Activated T-helper 1 cell treated with anti-CD3 and anti-CD28 coated beads, Interleukin-12 subunit alpha, Interleukin-12 subunit beta, Interleukin-2, Interleukin-4 antibody, amounts not matched to agents 30 ng/mL and 10 ng/mL and 1 ng/mL, durations not matched to agents 14 hours and 24 hours and 36 hours (primary cell): ENCODE measurements around the gene TRIM40. TPM values are rescaled to one million over a fixed set of nuclear protein-coding genes. Genes with fewer than 3 reads are reported as not detected.
"Not testable (repeated sequence)": the region's sequence is repeated elsewhere in the genome, so short reads cannot be mapped to it uniquely, and the experiment has no call there.

ENCODE experiments used
- DNase-seq: peaks from one replicate; pipeline ENCODE4 v3.0.0; 2021; ENCODE audit warnings: low spot score
- H3K27ac Mint-ChIP-seq: one replicate; pipeline ENCODE4 v1.8.0; 2021; ENCODE audit warnings: mild to moderate bottlenecking, mixed read lengths
- H3K27me3 Mint-ChIP-seq: one replicate; pipeline ENCODE4 v1.8.0; 2022; ENCODE audit warnings: mild to moderate bottlenecking, moderate library complexity, mixed read lengths; ENCODE audit not compliant: insufficient read depth
- H3K36me3 Mint-ChIP-seq: one replicate; pipeline ENCODE4 v1.8.0; 2021; ENCODE audit warnings: low read depth, mixed read lengths
- H3K4me1 Mint-ChIP-seq: one replicate; pipeline ENCODE4 v1.8.0; 2021; ENCODE audit warnings: low read depth, mixed read lengths
- H3K4me3 Mint-ChIP-seq: one replicate; pipeline ENCODE4 v1.8.0; 2021; ENCODE audit warnings: mild to moderate bottlenecking, moderate library complexity, mixed read lengths
- H3K9me3 Mint-ChIP-seq: one replicate; pipeline ENCODE4 v1.8.0; 2021; ENCODE audit warnings: mixed read lengths
- intact Hi-C: fragments of 100-400 bp; cut with micrococcal nuclease; formaldehyde crosslinking; loops from one replicate; pipeline ENCODE4 v1.15.1; 2024
- total RNA-seq: library from RNA; stranded (reverse); gene quantifications from 2 replicates; pipeline ENCODE4 v1.2.3, GENCODE V29; 2022

The TRIM40 gene
- total RNA-seq, 1 donor from 2014 or later, result not detected

GRCh38 chr6:30122515-30122914, 13.4 kb upstream of the TRIM40 start:
- peaks cover 44% of the 10 kb centered on the region for H3K27me3 Mint-ChIP-seq
- H3K4me3 Mint-ChIP-seq, result no peak overlapping the region
- no peaks in the 10 kb centered on the region for H3K9me3 Mint-ChIP-seq
- H3K27ac Mint-ChIP-seq, result no peak overlapping the region
- no peaks in the 10 kb centered on the region for H3K36me3 Mint-ChIP-seq
- intact Hi-C loops, result no loop called here
- H3K4me1 Mint-ChIP-seq, result no peaks in the 10 kb centered on the region
- no peak for DNase-seq

GRCh38 chr6:30127238-30128093, 8.5 kb upstream of the TRIM40 start:
- no peak for DNase-seq
- H3K4me1 Mint-ChIP-seq, result peaks cover 25% of the 10 kb centered on the region
- no peak overlapping the region for H3K4me3 Mint-ChIP-seq
- intact Hi-C loops, result no loop called here
- no peaks in the 10 kb centered on the region for H3K36me3 Mint-ChIP-seq
- H3K27me3 Mint-ChIP-seq, result peaks cover 61% of the 10 kb centered on the region
- H3K27ac Mint-ChIP-seq, result peak overlapping the region; percentile 21
- no peaks in the 10 kb centered on the region for H3K9me3 Mint-ChIP-seq

- no peaks in the 10 kb centered on the region for H3K9me3 Mint-ChIP-seq
- H3K36me3 Mint-ChIP-seq, result no peaks in the 10 kb centered on the region
- H3K4me1 Mint-ChIP-seq, result peaks cover 25% of the 10 kb centered on the region
- H3K27me3 Mint-ChIP-seq, result peaks cover 60% of the 10 kb centered on the region
- intact Hi-C loops, result loop anchor here (2.0 kb wide), 1 partner anchor 63 kb away; the partner anchor contains the start of gene PPP1R11
- H3K4me3 Mint-ChIP-seq, result no peak overlapping the region
- no peak for DNase-seq
- no peak overlapping the region for H3K27ac Mint-ChIP-seq
Measured at GRCh38 chr6:30129265-30130178, 6.4 kb upstream of the TRIM40 start.

GRCh38 chr6:30130179-30130679, 5.7 kb upstream of the TRIM40 start:
- intact Hi-C loops, result loop anchor here (2.0 kb wide), 1 partner anchor 63 kb away; the partner anchor contains the start of gene PPP1R11

GRCh38 chr6:30130887-30131862, 4.8 kb upstream of the TRIM40 start:
- Mint-ChIP-seq H3K27ac (no peak overlapping the region), H3K27me3 (peaks cover 65% of the 10 kb centered on the region), H3K9me3 (no peaks in the 10 kb centered on the region), H3K4me1 (peaks cover 30% of the 10 kb centered on the region), H3K36me3 (no peaks in the 10 kb centered on the region), H3K4me3 (no peak overlapping the region)
- intact Hi-C loops, result loop anchor here (1.0 to 2.0 kb wide), 5 partner anchors 28 to 283 kb away; partner anchors contain the start of gene PPP1R11
- peak; percentile 57 for DNase-seq

More at GRCh38 chr6:30130179-30130679, 5.7 kb upstream of the TRIM40 start:
- no peak overlapping the region for H3K27ac Mint-ChIP-seq
- H3K9me3 Mint-ChIP-seq, result no peaks in the 10 kb centered on the region
- peaks cover 60% of the 10 kb centered on the region for H3K27me3 Mint-ChIP-seq
- peaks cover 25% of the 10 kb centered on the region for H3K4me1 Mint-ChIP-seq
- H3K36me3 Mint-ChIP-seq, result no peaks in the 10 kb centered on the region
- no peak overlapping the region for H3K4me3 Mint-ChIP-seq
- DNase-seq, result no peak

GRCh38 chr6:30131947-30132497, 3.9 kb upstream of the TRIM40 start:
- Mint-ChIP-seq H3K27ac (no peak overlapping the region), H3K9me3 (no peaks in the 10 kb centered on the region), H3K27me3 (peaks cover 65% of the 10 kb centered on the region), H3K4me3 (no peak overlapping the region), H3K36me3 (no peaks in the 10 kb centered on the region), H3K4me1 (peaks cover 34% of the 10 kb centered on the region)
- intact Hi-C loops, result loop anchor here (1.0 to 2.0 kb wide), 5 partner anchors 29 to 284 kb away; partner anchors contain the start of gene PPP1R11
- DNase-seq, result no peak

GRCh38 chr6:30135147-30135546, 793 bp upstream of the TRIM40 start:
- intact Hi-C loops, result no loop called here
- Mint-ChIP-seq H3K27ac (no peak overlapping the region), H3K36me3 (no peaks in the 10 kb centered on the region), H3K27me3 (peaks cover 51% of the 10 kb centered on the region), H3K9me3 (no peaks in the 10 kb centered on the region), H3K4me3 (no peak overlapping the region), H3K4me1 (peaks cover 21% of the 10 kb centered on the region)
- no peak for DNase-seq

GRCh38 chr6:30136570-30137286, 788 bp downstream of the TRIM40 start:
- intact Hi-C loops, result no loop called here
- Mint-ChIP-seq H3K27me3 (peaks cover 48% of the 10 kb centered on the region), H3K4me3 (no peak overlapping the region), H3K4me1 (peaks cover 9% of the 10 kb centered on the region), H3K9me3 (no peaks in the 10 kb centered on the region), H3K36me3 (no peaks in the 10 kb centered on the region), H3K27ac (no peak overlapping the region)
- DNase-seq, result no peak

GRCh38 chr6:30140240-30140639, 4.3 kb downstream of the TRIM40 start:
- H3K4me1 Mint-ChIP-seq, H3K4me3 Mint-ChIP-seq, H3K9me3 Mint-ChIP-seq, DNase-seq, H3K36me3 Mint-ChIP-seq, intact Hi-C loops, H3K27ac Mint-ChIP-seq: not testable (repeated sequence)
- peaks cover 53% of the 10 kb centered on the region for H3K27me3 Mint-ChIP-seq

- H3K9me3 Mint-ChIP-seq, result no peaks in the 10 kb centered on the region
- peaks cover 42% of the 10 kb centered on the region for H3K27me3 Mint-ChIP-seq
- DNase-seq, result no peak
- no peak overlapping the region for H3K27ac Mint-ChIP-seq
- peaks cover 7% of the 10 kb centered on the region for H3K4me1 Mint-ChIP-seq
- H3K4me3 Mint-ChIP-seq, result no peak overlapping the region
- no peaks in the 10 kb centered on the region for H3K36me3 Mint-ChIP-seq
- intact Hi-C loops, result no loop called here
Measured at GRCh38 chr6:30142665-30143064, 6.7 kb downstream of the TRIM40 start.

GRCh38 chr6:30143780-30144179, 7.8 kb downstream of the TRIM40 start:
- DNase-seq, result no peak
- intact Hi-C loops, result no loop called here
- Mint-ChIP-seq H3K27me3 (peaks cover 40% of the 10 kb centered on the region), H3K9me3 (no peaks in the 10 kb centered on the region), H3K4me1 (peaks cover 10% of the 10 kb centered on the region), H3K4me3 (no peak overlapping the region), H3K36me3 (no peaks in the 10 kb centered on the region), H3K27ac (no peak overlapping the region)
